ENCODE results near the gene NSMCE1. TPM values are rescaled to one million over a fixed set of nuclear protein-coding genes. Genes with fewer than 3 reads are reported as not detected.

Gene NSMCE1
- total RNA-seq, 4 donors from 2014 or later, result 27.7 to 41.4 (median 31.5) TPM

- 84 to 85% methylated on average over 6 of the region's 6 CpGs for WGBS, 2 donors
- no peaks in the 10 kb centered on the region for H3K4me1 ChIP-seq
- peaks cover 0 to 4% of the 10 kb centered on the region in 2 donors for H3K27me3 ChIP-seq
Measured at GRCh38 chr16:27193300-27193990, 75.1 kb downstream of the NSMCE1 start.

GRCh38 chr16:27191352-27191924 is 77.1 kb downstream of the NSMCE1 start:
- TF ChIP-seq EP300 (IDR thresholded peaks at IDR 0.05) (no peak), CTCF (IDR thresholded peaks at IDR 0.05) (no peak), POLR2A (IDR thresholded peaks at IDR 0.05) (no peak)
- Histone ChIP-seq H3K4me1 (no peaks in the 10 kb centered on the region), H3K36me3 (no peaks in the 10 kb centered on the region), H3K4me3 (no peak overlapping the region), H3K27ac (no peak overlapping the region), H3K27me3 (peaks cover 0 to 4% of the 10 kb centered on the region in 2 donors), H3K9me3 (no peaks in the 10 kb centered on the region)
- DNase-seq (ENCODE audit: low spot score in 2 of 2), result no peak
- 73 to 74% methylated on average over 7 of the region's 7 CpGs for WGBS, 2 donors

More at GRCh38 chr16:27193300-27193990, 75.1 kb downstream of the NSMCE1 start:
- no peak for DNase-seq (ENCODE audit: low spot score in 2 of 2)
- no peak overlapping the region for H3K27ac ChIP-seq
- TF ChIP-seq EP300 (IDR thresholded peaks at IDR 0.05) (no peak), POLR2A (IDR thresholded peaks at IDR 0.05) (no peak)
- H3K36me3 ChIP-seq, result no peaks in the 10 kb centered on the region
- H3K4me3 ChIP-seq, result no peak overlapping the region
- no peaks in the 10 kb centered on the region for H3K9me3 ChIP-seq

DNA sequence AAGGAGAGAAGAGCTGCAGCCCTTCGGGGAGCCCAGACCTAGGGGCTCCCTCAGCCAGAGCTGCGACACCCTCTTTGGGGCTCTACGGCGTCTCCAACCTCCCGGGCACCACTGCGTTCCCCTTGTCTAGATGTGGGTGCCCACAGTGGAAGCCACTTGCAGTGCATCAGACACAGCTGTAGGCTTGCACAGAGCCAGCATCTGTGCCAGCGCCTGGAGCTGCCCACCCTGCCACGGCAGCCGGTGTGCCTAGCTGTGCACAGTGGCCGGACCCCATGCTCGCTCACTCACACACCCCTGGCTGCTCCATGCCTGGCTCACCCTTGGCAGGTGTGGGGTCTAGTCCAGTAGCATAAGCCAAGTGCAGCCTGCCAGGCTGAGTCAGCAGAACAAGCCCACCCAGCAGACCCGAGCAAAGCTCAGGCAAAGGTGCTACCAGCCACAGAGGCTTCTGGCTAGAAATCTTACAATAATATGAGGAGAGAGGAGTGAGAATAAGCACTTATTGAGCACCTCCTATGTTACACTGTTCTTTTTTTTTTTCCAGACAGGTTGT is 78.2 kb downstream of the NSMCE1 start:
- TF ChIP-seq POLR2A (IDR thresholded peaks at IDR 0.05) (no peak), CTCF (IDR thresholded peaks at IDR 0.05) (no peak), EP300 (IDR thresholded peaks at IDR 0.05) (no peak)
- 91 to 95% methylated on average over 9 of the region's 12 CpGs for WGBS, 2 donors
- no peak for DNase-seq (ENCODE audit: low spot score in 2 of 2)

GRCh38 chr16:27189335-27189972 is 79.1 kb downstream of the NSMCE1 start:
- WGBS, 2 donors, result 53 to 65% methylated on average over 9 to 11 of the region's 13 CpGs
- H3K27me3 ChIP-seq, result no peaks in the 10 kb centered on the region
- no peak overlapping the region for H3K4me3 ChIP-seq
- no peaks in the 10 kb centered on the region for H3K9me3 ChIP-seq
- no peak for TF ChIP-seq CTCF (IDR thresholded peaks at IDR 0.05)
- no peaks in the 10 kb centered on the region for H3K4me1 ChIP-seq
- no peaks in the 10 kb centered on the region for H3K36me3 ChIP-seq
- no peak overlapping the region for H3K27ac ChIP-seq
- DNase-seq (ENCODE audit: low spot score in 2 of 2), result no peak

More for the DNA sequence above, 78.2 kb downstream of the NSMCE1 start:
- no peaks in the 10 kb centered on the region for H3K36me3 ChIP-seq
- H3K27me3 ChIP-seq, result peaks cover 0 to 4% of the 10 kb centered on the region in 2 donors
- H3K4me1 ChIP-seq, result no peaks in the 10 kb centered on the region
- no peak overlapping the region for H3K4me3 ChIP-seq
- H3K9me3 ChIP-seq, result no peaks in the 10 kb centered on the region
- H3K27ac ChIP-seq, result no peak overlapping the region

- H3K27me3 ChIP-seq, result no peaks in the 10 kb centered on the region
- WGBS, 2 donors, result 79 to 81% methylated on average over 2 of the region's 2 CpGs
- TF ChIP-seq POLR2A (IDR thresholded peaks at IDR 0.05), result no peak
- TF ChIP-seq EP300 (IDR thresholded peaks at IDR 0.05), result no peak
- TF ChIP-seq CTCF (IDR thresholded peaks at IDR 0.05), result no peak
- no peaks in the 10 kb centered on the region for H3K4me1 ChIP-seq
- H3K4me3 ChIP-seq, result no peak overlapping the region
- DNase-seq (ENCODE audit: low spot score in 2 of 2), result no peak
- H3K36me3 ChIP-seq, result no peaks in the 10 kb centered on the region
- H3K9me3 ChIP-seq, result no peaks in the 10 kb centered on the region
- H3K27ac ChIP-seq, result no peak overlapping the region
Measured at GRCh38 chr16:27188633-27189032, 79.9 kb downstream of the NSMCE1 start.
